SKM-1 treated with dmso at 0.1 percent for 144 hours (cell line): ENCODE data around the gene DNAJC27.
A peak's percentile ranks its signal among the peaks of the same experiment; 100 is the strongest.
"Not testable (repeated sequence)": the region's sequence is repeated elsewhere in the genome, so short reads cannot be mapped to it uniquely, and the experiment has no call there.

ENCODE experiments used
- DNase-seq: peaks from one replicate; lab custom pipeline; 2025; ENCODE audit not compliant: unreplicated experiment; lab: John Stamatoyannopoulos, UW

Gene DNAJC27

DNA sequence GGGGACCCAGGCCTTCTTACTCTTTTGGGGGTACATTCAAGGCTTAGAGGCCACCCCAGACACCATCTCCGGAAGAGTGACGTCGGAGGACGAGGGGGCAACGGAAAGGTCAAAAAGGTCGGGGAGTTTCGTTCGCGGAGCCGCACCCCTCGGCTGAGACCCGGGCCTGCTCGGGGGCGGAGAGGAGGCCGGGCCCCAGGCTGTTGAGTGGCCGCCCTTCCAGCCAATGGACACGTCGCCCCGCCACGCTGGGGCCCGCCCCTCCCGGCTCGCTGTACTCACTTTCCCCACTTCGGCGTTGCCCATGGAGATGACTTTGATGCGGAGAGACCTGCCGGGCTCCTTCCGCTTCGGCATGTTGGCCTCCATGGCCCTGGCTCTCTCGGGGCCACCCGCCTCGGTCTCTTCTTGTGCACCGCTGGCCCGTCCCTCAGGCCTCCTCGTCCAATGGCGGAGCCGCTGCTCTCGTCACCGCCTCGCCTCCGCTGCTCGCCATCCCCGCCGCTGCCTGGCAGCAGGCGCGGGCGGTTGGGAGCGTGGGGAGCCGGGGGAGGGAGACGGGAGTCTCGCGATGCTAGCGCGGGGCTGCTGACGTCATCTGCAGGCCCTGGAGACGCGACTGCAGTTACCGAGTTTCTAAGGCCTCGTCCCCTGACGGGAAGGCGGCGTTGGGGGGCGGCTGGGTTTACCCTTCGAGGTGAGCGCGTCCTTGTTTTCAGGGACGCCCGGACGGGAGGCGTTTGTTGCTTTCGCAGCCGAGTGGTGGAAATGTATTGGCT is at the start of gene DNAJC27:
TSS of gene DNAJC27 (minus strand) at position 420 of the 779 bp plus-strand sequence. CDS start at position 369, 51 bp downstream.
- peak; percentile 94 for DNase-seq

DNA sequence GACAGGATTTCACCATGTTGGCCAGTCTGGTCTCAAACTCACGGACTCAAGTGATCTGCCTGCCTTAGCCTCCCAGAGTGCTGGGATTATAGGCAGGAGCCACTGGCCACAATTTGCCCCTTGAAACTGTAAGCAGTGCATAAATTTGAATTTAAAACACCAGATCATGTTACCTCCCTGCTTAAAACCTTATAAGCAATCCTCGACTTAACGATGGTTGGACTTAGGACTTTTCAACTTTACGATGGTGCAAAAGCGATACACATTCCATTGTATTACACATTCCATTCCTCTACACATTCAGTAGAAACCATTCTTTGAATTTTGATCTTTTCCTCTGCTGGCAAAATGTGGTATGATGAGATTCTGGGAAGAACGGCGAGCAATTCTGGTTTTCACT is 46.9 kb upstream of the DNAJC27 start:
- DNase-seq = no peak

DNA sequence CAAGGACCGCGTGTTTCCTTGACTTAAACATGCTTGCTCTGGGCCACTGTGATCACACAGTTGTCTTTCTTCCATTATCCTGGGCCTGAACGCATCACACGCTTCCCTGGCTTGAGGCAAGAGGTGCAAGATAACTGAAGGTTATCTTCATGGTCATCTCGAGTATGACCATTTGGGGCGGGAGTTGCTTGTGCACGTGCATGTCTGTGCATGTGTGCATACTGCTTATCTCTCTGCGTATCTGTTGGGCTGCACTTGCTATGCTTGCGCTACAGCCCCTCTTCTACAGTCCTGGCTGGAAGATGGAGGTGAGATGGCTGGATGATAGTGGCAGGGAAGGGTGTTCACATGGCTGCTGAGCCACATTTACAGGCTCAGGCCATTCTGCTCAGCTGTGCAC is 42.9 kb upstream of the DNAJC27 start:
- no peak for DNase-seq

DNA sequence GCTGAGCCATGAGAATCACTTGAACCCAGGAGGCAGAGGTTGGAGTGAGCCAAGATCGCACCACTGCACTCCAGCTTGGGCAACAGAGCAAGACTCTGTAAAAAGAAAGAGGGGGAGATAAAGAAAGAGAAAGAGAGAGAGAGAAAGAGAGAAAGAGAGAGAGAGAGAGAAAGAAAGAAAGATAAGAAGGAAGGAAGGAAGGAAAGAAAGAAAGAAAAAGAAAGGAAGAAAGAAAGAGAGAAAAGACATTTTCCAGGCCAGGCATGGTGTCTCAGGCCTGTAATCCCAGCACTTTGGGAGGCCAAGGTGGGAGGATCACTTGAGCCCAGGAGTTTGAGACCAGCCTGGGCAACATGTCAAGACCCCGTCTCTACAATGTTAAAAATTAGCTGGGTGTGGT is 39.6 kb upstream of the DNAJC27 start:
- not testable (repeated sequence) for DNase-seq

DNA sequence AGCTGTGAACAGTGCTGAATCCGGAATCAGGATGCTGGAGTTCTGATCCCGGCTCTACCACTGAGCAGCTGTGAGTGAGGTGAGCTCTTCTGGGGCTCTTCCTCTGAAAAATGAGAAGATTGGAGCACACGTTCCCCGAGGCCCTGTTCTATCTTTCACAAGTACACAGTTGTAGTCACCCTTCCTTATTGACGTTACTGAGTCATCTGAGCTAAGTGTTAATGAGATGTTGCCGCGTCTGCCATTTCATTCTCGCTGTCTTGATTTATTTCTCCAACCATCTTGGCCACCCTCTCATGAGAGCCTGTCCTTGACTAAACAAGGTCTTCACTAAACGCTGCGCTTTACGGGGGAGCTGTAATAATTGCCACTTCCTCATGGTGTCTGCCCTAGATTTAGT is 38.2 kb upstream of the DNAJC27 start:
- DNase-seq = no peak

DNA sequence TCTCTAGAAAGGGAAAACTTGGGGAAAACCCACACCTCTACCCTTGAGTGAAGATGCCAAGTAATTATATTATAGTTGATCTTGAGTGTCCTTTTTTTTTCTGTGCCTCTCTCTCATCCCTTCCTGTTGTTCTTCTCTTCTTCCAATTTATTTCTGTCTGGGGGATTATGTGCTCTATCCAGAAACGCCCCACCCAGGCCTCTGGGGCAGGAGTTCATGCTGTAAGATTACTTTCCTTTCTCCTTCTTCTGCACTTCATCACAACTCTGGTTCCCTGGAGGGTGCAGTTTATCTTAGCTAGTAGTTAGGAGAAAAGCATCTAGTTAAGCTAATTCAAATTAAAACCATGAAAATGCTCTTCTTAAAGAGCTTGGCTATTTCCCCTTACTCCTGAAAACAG is 30.3 kb upstream of the DNAJC27 start:
- no peak for DNase-seq

DNA sequence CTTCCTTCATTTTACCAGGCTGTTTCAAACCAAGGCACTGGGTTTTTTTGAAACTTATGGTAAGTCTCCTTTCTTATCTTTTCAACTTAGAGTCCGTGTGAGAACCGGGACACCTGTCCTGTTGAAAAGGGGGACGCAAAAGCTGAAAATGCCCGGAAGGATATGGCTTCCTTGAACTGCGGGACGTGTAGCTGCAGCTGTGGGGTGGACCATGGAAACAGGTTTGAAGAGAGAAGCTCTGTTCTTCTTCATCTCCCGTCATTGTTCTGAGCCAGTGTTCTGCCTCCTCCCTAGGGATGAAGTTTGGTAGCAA is 29.5 kb upstream of the DNAJC27 start:
- no peak for DNase-seq

DNA sequence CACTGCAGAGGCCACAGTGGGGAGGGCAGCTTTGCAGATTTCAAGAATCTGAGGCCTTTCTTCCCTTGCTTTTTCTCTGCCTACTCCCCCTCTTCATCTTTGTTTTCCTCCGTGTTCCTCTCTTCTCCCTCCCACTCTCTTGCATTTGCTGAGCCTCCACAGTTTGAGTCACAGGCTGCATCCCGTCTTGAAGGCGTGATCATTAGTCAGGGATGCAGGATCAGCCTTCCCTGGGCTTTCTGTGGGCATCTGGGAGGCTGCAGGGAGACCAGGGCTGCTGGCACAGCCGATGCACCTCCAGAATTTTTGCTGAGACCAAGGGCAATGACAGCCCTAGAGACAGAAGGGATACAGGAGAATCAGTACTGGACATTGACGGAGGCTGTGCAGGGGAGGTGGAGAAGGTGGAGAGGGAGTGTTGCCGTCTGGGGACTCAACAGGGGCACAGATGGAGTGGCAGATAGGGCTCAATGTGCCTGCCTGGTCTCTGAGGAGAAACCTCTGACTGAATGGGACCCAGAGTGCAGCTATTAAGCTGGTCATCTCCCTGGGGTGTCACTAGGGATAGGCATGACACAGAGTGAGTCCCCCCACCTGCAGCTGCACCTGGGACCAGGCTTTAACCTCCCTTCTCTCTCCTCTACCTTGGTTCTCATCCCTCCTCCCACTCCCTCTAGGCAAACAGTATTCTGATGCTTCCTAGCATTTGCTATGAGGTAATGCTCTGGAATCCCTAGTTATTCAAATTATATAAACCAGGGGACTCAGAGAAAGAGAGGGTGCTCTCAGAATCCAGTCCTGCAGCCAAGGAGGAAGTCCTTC is 29.0 kb upstream of the DNAJC27 start:
- DNase-seq = no peak

DNA sequence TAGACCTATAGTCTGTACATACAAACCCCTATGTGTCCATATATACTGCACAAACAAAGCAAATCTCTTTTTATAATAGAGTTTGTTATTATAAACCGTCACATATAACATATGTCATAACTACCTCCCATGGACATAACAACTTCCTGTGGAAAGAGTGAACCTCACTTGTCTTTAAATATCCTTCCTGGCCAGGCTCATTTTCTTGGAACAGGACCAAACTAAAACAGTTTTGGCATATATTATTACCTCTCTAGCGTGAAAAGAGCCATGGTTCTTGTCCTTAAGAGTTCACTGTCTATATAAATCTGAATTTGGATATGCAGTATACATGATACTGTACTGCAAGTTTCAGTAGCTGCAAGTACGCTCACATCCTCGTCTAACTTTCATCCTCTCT is 28.3 kb upstream of the DNAJC27 start:
- no peak for DNase-seq

DNA sequence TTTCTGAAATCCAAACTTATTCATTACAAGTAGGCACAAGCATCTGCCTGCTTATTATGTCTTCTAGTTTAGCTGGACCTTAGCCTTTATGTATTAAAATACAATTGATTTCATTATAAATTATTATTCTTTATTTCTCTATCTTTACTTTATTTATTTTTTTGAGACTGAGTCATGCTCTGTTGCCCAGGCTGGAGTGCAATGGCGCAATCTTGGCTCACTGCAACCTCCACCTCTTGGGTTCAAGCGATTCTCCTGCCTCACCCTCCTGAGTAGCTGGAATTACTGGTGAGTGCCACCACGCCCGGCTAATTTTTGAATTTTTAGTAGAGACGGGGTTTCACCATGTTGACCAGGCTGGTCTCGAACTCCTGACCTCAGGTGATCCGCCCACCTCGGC is 27.3 kb upstream of the DNAJC27 start:
- not testable (repeated sequence) for DNase-seq

DNA sequence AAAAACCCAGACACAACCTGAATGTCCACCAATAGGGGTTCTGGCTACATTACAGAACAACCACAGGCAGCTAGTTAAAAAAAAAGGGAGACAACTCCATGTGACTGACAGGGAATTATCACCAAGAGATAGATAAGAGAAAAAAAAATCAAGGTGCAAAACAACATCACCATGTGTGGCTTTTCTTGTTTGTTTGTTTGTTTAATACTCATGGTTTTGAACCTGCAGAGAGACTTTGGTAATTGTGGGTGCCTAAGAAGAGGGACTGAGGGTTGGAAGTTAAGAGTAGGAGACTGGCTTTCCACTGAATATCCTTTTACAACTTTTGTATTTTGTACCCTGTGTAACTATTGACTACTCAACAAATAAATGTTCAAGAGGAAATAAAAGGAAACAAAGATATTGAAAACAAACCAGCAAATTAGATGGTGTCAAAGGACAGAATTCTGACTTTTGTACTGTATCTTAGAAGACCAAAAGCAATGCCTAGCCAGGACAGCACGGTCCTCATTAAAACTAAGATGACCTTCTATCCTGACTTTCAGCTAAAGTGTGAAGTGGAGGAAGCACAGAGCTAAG is 22.5 kb upstream of the DNAJC27 start:
- DNase-seq = no peak

DNA sequence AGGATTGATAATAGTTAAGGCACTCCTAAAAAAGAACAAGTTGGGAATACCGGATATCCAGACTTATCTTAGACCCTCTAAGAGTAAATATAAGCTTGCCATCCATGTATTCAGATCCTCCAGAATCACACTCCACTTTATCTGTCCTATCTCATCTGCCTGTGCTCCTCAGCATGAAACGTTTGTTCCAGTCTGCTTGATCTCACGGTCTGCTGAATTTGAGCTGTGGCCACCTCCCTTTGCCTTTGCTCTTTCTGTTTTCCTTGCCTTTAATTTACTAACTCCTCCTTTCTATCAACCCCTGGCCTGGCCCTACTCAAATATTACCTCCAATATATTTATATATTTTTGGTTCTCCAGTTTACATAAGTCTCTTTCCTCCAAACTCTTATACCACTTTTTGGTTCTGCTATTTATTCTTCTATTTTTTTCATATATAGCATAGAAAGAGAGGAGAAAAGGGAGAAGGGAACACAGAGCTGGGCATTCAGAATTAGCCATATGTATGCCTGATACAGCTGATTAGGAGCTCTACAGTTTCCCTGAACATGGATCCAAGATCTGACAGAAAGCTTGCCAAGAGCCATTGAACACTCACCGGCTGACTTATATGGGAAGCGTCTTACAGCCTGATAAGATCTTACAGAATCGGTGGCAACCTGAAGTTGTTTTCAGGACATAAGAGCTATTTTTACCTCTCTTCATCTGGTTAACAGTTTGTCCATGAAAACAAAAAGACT is 21.8 kb upstream of the DNAJC27 start:
- no peak for DNase-seq

DNA sequence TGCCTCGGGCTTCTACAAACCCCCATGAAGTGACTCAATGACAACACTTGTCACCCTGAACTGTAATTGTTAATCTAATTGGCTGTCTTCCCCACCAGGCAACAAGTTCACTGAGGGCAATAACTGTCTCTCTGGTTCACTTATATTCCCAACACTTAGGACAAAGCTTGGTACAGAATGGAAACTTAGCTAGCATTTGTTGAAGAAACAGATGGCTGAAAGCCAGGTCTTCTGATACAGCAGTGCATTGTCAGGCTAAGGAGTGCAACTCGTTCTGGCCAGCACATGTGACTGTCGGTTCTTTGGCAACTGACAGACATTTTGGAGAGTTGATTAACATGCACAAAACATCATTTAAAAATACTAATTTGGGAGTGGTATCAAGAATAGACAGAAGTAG is 14.6 kb upstream of the DNAJC27 start:
- no peak for DNase-seq

DNA sequence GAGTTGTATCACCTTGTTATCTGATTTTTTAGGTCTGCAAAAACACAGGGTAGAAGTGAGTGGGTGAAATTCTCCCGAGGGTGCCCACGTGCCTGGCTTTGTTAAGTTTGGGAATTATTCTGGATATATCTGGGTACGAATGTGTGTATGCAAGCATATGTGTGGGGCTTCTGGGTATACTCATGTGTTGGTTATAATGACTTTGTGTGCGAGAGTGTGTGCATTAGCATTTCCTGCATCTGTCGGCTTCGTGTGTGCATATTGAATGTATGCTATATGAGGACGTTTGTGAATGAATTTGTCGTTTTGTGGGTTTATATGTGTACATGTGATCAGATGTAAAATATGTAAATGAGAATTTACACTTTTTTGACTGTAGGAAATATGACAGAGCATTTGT is 13.8 kb upstream of the DNAJC27 start:
- DNase-seq = no peak

DNA sequence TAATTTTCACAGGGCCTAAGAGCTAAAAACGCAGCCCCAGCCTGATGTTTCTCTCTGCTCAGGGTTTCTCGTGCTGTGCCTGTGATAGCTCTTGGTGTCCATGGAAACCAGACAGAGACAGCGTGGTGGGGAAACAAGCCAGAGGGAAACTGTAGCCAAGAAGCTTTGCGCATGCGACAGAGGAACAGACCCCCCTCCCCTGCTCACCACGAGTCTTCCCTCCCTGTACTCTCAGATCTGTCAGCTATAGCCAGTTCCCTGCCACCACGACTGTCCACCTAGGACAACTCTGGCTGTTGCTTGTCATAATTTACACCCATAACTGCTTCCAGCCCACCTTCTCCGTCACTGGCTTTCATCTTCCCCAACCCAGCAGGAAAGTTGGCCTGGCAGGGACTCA is 13.2 kb upstream of the DNAJC27 start:
- no peak for DNase-seq

DNA sequence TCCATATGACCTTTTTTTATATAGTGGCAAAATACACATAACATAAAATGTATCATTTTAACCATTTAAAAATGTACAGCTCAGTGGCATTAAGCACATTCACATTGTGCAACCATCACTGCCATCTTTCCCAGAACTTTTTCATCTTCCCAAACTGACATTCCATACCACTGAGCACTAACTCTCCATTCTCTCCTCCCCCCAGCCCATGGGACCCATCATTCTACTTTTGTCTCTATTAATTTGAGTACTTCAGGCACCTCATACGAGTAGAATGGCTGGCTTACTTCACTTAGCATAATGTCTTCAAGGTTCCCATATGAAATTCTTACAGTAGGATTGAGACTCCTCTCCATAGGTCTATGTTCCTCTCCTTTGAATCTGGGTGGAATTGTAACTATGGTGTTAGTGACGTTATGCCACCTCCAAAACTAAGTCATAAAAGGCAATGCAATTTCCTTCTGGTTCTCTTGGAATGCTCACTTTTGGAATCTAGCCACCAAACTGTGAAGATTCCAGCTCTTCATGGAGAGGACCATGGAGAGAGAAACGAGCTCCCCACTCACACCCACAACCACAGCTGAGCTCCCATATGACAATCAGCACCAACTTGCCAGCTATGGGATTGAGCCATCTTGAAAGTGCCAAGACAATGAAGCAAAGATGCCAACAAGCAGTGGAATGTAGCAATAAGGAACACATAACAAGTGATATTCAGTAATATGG is 9.8 kb upstream of the DNAJC27 start:
- DNase-seq = no peak

DNA sequence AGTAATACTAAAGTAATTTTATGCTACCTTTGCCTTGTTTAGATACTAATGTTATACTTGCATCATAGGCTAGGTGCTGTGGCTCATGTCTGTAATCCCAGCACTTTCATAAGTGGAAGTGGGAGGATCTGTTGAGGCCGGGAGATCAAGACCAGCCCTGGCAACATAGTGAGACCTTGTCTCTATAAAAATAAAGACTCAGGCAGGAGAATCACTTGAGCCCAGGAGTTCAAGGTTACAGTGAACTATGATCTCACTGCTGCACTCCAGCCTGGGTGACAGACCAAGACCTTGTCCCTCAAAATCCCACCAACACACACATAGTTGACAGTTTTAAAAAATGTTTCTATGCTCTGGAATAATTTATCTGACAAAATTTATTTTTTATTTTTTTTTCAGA is 6.9 kb upstream of the DNAJC27 start:
- DNase-seq = no peak

DNA sequence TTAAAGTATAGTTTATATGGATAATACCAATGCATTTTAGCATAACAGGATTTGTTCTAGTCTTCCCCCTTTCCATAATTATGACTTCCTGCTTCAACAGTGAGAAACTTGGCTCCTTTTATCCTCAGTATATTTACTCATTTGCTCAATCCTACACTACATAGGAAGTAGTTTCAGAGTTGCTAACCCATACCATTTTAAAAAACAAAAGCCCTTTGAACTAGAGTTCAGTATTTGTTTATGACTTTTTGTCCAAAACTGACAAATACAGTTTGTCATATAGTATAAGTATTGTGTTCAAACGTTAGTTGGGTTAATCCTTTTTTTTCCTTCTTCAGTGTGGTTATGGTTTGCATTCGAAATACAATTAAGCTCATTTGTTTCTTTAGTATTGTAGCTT is 5.9 kb upstream of the DNAJC27 start:
- DNase-seq = no peak

DNA sequence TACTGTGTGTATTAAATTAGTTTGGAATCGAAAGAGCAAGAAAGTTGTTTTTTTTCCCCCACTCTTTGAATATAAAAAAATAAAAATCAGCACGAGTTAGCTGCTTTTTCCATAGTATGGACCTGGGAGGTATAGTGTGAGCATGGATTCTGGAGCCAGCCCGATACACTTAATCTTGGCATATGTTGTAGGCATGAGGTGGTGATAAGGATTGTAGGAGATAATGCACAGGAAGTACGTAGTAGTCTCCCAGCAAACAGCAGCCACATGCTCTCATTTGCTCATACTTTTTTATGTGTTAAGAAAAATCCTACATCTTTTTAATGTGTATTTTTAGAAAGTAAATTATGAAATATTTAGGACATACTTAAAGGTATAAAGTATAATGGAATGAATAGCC is 2.1 kb upstream of the DNAJC27 start:
- no peak for DNase-seq

DNA sequence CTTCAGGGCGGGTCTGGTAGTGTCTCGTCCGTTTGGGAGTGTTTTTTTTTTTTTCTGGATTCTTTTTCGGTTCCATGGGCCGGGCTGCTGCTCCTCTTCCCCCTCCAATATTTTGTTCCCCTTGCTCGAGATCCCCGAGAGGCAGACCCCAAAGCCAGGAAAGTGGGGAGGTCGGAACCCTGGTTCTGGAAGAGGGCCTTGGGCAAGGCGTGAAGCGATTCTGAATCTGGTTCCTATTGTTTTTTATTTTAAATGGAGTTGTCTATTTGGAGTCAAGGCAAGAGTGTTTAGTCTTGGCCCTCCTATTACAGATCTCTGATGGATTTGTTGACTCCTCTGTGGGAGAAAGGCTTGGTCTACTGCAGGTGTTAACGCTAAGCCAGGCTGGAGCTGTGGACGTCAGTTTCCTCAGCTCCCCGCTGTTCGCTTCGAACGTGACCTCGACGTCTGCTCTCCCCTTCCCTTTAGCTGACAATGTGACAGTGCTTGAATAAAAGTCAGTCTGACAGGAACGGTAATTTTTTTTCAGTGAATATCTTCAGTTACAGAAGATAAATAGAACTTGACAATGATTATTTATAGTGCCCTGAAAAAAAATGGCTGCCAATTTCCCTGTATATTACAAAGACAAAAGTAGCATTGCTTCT is 683 bp upstream of the DNAJC27 start:
- DNase-seq = peak; percentile 35

DNA sequence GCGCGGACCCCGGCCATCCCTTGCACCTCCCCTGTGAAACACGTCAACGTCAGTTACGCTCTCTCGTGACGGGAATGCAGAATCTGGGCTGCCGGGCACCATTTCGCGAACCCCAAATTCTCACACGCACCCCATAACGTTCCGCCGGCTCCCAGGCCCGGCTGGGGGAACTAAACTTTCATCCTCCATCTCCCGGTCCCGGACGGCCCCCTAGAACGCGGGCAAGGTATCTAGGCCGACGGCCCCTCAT is 544 bp downstream of the DNAJC27 start:
- no peak for DNase-seq
